Measurements from ENCODE around the gene HDAC9.

HDAC9 gene

GRCh38 chr7:18494406-18494805 is 1.1 kb upstream of the HDAC9 start:
- in situ Hi-C loops (cut with MboI; ENCODE audit: low sequenced_read_pairs) = no loop called here

- in situ Hi-C loops (cut with MboI; ENCODE audit: low sequenced_read_pairs) = no loop called here
Measured at GRCh38 chr7:18494821-18495408, 634 bp upstream of the HDAC9 start.

- in situ Hi-C loops (cut with MboI; ENCODE audit: low sequenced_read_pairs) = no loop called here
Measured at GRCh38 chr7:18496341-18496700, 772 bp downstream of the HDAC9 start.

- in situ Hi-C loops (cut with MboI; ENCODE audit: low sequenced_read_pairs) = no loop called here
Measured at GRCh38 chr7:18497082-18497481, 1.5 kb downstream of the HDAC9 start.

GRCh38 chr7:18497800-18498199 is 2.3 kb downstream of the HDAC9 start:
- in situ Hi-C loops (cut with MboI; ENCODE audit: low sequenced_read_pairs) = no loop called here

GRCh38 chr7:18498341-18498740 is 2.8 kb downstream of the HDAC9 start:
- in situ Hi-C loops (cut with MboI; ENCODE audit: low sequenced_read_pairs) = no loop called here

- in situ Hi-C loops (cut with MboI; ENCODE audit: low sequenced_read_pairs) = no loop called here
Measured at GRCh38 chr7:18499407-18500177, 4.0 kb downstream of the HDAC9 start.

- in situ Hi-C loops (cut with MboI; ENCODE audit: low sequenced_read_pairs) = no loop called here
Measured at GRCh38 chr7:18503126-18503866, 7.7 kb downstream of the HDAC9 start.

GRCh38 chr7:18504965-18505364 is 9.4 kb downstream of the HDAC9 start:
- in situ Hi-C loops (cut with MboI; ENCODE audit: low sequenced_read_pairs) = no loop called here

GRCh38 chr7:18505870-18506460 is 10.4 kb downstream of the HDAC9 start:
- in situ Hi-C loops (cut with MboI; ENCODE audit: low sequenced_read_pairs) = no loop called here

- in situ Hi-C loops (cut with MboI; ENCODE audit: low sequenced_read_pairs) = no loop called here
Measured at GRCh38 chr7:18508443-18509427, 13.2 kb downstream of the HDAC9 start.

- in situ Hi-C loops (cut with MboI; ENCODE audit: low sequenced_read_pairs) = no loop called here
Measured at GRCh38 chr7:18509481-18509880, 13.9 kb downstream of the HDAC9 start.

GRCh38 chr7:18511351-18512140 is 16.0 kb downstream of the HDAC9 start:
- in situ Hi-C loops (cut with MboI; ENCODE audit: low sequenced_read_pairs) = no loop called here

GRCh38 chr7:18513343-18513742 is 17.8 kb downstream of the HDAC9 start:
- in situ Hi-C loops (cut with MboI; ENCODE audit: low sequenced_read_pairs) = no loop called here

- in situ Hi-C loops (cut with MboI; ENCODE audit: low sequenced_read_pairs) = no loop called here
Measured at GRCh38 chr7:18515067-18515466, 19.5 kb downstream of the HDAC9 start.

- in situ Hi-C loops (cut with MboI; ENCODE audit: low sequenced_read_pairs) = no loop called here
Measured at GRCh38 chr7:18517646-18518045, 22.1 kb downstream of the HDAC9 start.

- in situ Hi-C loops (cut with MboI; ENCODE audit: low sequenced_read_pairs) = no loop called here
Measured at GRCh38 chr7:18518555-18518954, 23.0 kb downstream of the HDAC9 start.

GRCh38 chr7:18520450-18521235 is 25.1 kb downstream of the HDAC9 start:
- in situ Hi-C loops (cut with MboI; ENCODE audit: low sequenced_read_pairs) = no loop called here

- in situ Hi-C loops (cut with MboI; ENCODE audit: low sequenced_read_pairs) = no loop called here
Measured at GRCh38 chr7:18521236-18521589, 25.7 kb downstream of the HDAC9 start.

Data from HL-60/S4 (cell line).